ENCODE results near the gene RSPH6A. TPM values are rescaled to one million over a fixed set of nuclear protein-coding genes. Genes with fewer than 3 reads are reported as not detected.
"Not testable (repeated sequence)": the region's sequence is repeated elsewhere in the genome, so short reads cannot be mapped to it uniquely, and the experiment has no call there.

RSPH6A gene
- polyA plus RNA-seq, 3 donors: 0.03 TPM; not detected in 2

DNA sequence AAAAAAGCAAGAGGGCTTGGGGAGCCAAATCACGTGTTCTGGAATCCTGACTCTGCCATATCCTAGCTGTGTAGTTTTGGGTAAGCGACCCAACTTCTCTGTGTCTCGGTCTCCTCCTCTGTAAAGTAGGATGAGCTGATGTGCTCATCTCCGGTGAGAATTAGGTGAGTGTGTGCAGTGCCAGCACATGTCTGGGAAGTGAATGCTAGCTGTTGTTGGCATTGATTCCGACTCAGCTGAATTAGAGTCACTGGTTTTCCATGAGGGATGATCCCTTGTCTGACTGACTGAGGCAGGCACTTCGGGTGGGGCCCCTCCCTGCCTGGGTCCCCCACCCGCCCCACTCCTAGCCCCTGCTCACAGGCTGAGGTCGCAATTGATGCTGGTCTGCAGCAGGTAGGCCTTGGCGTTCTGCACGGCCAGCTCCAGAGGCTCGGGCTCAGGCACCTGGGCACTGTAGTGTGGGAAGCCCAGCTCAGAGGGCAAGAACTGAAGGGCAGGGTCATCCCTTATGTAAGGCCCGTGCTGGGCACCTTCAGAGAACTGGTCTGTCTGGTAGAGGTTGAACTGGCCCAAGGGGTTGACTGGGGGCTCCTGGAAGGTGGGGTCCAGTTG is 835 bp downstream of the RSPH6A start:
- no peak overlapping the region for H3K27ac ChIP-seq (ENCODE audit: low read depth, low read length)
- WGBS, 3 donors: 82 to 87% (median 87%) methylated on average over 12 of the region's 12 CpGs

DNA sequence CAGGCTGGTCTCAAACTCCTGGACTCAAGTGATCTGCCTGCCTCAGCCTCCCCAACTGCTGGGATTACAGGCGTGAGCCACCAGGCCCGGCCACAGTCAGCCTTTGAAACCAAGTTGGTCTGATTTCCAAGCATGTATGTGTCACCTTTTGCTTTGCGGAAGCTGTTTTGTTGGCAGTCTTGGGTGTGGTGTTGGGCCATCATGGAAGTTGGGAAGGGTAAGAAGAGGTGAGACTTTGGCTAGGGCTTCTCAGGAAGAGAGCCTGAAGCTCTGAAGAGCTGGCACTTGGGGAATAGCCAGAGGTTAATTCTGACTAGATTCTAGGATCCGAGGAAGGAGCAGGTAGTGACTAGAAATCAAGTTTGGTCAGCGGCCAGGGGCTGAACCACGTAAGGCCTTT is 2.8 kb downstream of the RSPH6A start:
- WGBS, 3 donors: 93 to 95% (median 94%) methylated on average over 6 of the region's 6 CpGs
- H3K27ac ChIP-seq (ENCODE audit: low read depth, low read length): no peak overlapping the region

DNA sequence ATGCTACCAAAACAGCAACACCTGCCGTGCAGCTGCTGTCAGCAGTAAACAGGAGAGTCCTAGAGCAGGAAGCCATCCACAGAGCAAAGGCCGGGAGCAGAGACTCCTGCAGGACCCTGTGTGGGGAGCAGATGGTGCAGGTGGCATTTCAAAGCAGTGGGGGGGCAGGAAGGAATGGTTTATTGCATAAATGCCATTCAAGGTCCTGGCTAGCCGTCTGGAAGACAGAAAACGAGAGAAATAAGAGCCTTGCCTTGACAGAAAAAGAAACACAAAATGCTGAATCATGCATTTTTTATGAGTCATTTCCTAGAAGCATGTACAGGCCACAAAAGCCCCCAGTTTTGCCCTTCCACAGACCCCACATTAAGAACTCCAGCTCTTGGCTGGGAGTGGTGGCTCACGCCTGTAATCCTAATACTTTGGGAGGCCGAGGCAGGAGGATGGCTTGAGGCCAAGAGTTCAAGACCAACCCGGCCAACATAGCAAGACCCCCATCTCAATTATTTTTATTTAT is 5.4 kb downstream of the RSPH6A start:
- WGBS, 3 donors: 28 to 66% (median 35%) methylated on average over 7 of the region's 7 CpGs
- no peak overlapping the region for H3K27ac ChIP-seq (ENCODE audit: low read depth, low read length)

DNA sequence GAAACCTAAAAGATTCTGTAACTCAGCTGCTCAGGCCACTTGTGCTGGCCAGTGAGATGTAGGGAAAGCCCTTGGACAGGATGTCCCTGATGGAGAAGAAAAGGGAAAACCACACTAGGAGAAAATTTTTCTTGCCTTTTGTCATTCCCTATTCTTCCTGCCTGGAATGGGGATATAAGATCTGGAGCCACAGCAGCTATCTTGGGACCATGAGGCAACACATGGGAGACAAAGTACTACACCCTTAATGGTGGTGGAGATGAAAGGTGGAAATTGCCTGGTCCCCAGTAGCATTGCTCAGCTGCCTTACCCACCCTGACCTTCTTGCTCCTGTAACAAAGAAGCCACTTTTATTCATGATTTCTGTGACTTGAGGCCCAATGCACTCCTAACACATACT is 9.4 kb downstream of the RSPH6A start:
- no peak overlapping the region for H3K27ac ChIP-seq (ENCODE audit: low read depth, low read length)

DNA sequence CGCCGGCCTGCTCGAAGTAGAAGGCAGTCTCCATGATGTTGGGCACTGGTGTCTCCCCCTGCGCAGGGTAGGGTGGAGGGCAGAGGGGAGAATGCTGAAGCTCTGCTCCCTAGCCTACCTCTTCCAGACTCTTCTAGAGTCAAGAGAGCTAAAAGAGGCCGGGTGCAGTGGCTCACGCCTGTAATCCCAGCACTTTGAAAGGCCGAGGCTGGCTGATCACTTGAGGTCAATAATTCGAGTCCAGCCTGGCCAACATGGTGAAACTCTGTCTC is 10.2 kb downstream of the RSPH6A start:
- no peak overlapping the region for H3K27ac ChIP-seq (ENCODE audit: low read depth, low read length)
- 87 to 90% (median 88%) methylated on average over 8 of the region's 8 CpGs for WGBS, 3 donors

DNA sequence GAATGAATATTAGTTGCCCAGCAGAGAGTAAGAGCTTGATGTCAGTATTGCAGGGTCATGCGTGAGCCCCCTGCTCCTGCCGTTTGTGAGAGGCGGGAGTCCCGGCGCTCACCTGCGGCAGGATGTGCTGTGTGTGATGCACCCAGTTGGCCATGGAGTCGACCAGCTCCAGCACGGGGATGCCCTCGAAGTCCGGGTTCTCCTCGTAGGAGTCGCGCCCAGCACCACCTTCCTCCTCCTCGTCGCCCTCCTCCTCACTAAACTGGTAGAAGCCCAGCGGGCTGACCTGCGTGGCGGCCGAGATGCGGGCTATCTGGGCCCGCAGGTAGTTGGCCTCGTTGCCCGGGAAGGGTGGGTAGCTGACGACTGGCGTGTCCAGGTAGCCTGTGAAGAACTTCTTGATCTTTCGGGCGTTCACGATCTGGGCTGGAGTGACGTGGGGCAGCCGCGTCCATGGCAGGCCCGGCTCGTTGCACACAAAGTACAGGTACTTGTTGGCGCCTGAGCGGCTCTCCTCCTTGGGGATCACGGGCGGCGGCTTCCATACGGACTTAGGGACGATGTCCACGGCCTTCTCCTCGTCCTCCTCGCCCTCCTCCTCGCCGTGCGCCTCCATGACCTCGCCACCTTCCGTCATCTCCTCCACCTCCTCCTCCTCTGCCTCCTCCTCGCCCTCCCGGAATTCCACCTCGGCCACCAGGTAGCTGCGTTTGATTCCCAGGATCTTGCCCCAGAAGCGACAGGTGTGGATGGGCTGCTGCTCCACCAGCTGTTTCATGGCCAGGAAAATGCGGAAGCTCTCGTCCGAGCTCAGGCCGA is 10.8 kb downstream of the RSPH6A start:
- H3K27ac ChIP-seq (ENCODE audit: low read depth, low read length): no peak overlapping the region
- WGBS, 3 donors: 86 to 91% (median 88%) methylated on average over 55 to 57 of the region's 57 CpGs

DNA sequence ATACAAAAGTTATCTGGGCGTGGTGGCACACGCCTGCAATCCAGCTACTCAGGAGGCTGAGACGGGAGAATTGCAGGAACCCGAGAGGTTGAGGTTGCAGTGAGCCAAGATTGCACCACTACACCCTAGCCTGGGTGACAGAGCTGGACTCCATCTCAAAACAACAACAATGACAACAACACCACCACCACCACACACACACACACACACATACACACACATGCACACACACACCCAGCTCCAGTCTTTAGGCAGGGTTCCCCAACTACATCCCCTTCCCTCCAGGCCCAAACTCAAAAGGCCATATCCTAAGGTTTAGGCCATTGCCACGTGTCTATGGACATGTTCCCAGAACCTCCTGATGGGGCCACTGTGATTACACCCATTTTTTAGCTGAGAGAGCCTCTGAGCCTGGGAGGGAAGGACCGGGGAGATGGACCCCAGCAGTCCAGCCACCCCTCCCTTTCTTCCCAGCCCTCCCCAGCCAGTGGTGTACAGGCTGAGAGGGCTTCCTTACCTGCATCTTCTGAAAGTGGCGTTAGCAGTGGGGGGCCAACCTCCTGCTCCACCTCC is 13.4 kb downstream of the RSPH6A start:
- WGBS, 3 donors: 76 to 87% (median 78%) methylated on average over 7 of the region's 7 CpGs
- H3K27ac ChIP-seq (ENCODE audit: low read depth, low read length): no peak overlapping the region

DNA sequence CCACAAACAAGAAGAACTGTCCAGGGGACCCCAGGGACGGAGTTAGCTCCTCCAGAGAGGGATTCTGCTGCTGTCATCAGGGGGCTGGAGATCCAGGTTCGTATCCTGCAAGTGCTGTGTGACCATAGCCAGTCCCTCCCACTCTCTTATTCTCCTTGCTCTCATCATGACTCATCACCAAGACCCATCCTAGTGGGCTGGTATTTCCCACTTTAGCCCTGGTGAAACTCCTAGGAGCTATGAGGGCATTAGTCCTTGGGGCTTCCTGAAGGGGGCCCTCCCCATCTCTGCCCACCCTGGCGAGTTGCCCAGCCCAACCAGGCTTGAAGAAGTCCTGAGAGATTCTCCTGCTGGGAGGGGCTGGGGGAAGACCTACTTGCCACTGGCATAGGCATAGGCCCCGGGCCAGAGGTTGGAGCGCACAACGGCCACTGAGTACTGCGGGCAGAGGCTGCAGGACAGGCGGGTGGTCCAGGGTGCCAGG is 15.0 kb downstream of the RSPH6A start:
- 79 to 83% (median 80%) methylated on average over 8 of the region's 8 CpGs for WGBS, 3 donors
- no peak overlapping the region for H3K27ac ChIP-seq (ENCODE audit: low read depth, low read length)

DNA sequence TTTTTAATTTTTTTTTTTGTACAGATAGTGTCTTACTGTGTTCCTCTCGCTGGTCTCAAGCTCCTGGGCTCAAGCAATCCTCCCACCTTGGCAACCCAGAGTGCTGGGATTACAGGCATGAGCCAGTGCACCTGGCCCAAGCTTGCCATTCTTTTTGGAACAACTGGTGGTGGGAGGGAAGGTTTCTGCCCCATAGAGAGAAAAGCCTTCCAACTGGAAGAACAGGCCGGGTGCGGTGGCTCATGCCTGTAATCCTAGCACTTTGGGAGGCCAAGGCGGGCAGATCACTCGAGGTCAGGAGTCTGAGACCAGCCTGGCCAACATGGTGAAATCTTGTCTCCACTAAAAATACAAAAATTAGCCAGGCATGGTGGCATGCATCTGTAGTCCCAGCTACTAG is 15.6 kb downstream of the RSPH6A start:
- 76 to 83% (median 79%) methylated on average over 5 of the region's 5 CpGs for WGBS, 3 donors
- H3K27ac ChIP-seq (ENCODE audit: low read depth, low read length): not testable (repeated sequence)

DNA sequence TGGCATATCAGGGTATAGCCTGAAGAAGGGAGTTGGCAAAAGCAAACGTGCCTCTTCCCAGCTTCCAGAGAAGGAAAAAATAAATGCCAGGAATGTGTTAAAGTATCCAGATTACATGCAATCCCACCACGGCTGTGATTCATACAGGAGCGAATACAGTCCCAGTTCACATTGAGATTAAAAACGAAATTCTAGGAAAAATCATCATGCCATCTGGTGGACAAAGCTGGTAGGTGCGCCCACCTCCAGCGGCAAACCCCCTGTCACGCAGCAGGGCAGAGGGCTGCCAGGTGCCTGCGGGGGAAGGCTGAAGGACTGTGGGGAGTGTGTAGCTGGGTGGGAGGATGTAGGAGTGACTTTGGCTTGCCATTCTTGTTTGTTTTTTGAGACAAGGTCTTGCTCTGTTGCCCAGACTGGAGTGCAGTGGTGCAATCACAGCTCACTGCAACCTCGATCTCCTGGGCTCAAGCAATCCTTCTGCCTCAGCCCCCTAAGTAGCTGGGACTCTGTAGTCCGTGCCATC is 16.1 kb downstream of the RSPH6A start:
- 3 to 4% (median 4%) methylated on average over 10 of the region's 10 CpGs for WGBS, 3 donors
- no peak overlapping the region for H3K27ac ChIP-seq (ENCODE audit: low read depth, low read length)

DNA sequence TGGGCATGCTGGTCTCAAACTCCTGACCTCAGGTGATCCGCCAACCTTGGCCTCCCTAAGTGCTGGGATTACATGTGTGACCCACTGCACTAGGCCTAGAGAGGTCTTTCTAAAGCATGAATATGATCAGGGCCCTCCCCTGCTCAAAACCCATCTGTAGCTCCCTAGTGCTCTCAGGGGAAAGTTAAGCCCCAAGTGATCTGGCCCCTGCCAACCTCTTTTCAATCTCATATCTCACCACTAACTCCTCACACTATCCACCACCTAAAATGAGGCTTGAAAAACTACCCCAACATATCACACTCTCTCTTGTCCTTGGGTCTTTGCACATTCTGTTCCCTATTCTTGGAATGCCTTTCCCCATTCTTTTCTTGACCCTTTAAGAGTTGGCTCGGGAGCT is 20.5 kb downstream of the RSPH6A start:
- H3K27ac ChIP-seq (ENCODE audit: low read depth, low read length): no peak overlapping the region
- 74 to 85% (median 76%) methylated on average over 2 of the region's 2 CpGs for WGBS, 3 donors

DNA sequence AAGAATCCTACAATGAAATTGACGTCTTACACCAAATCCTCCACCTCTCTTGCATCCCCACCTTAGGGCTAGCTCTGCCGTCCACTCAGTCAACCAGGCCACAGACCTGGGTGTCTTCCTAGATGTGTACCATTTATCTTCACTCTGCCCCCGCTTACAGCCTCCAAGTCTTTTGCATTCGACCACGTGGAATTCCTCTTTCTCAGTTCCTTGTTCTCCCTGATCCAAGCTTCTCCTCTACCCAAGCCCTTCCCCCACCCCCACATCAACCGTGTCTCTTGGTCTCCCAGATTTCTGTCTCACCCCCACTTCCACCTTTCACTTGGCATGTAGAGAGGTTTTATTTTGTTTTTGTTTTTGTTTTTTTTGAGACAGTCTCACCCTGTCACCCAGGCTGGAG is 21.2 kb downstream of the RSPH6A start:
- WGBS, 3 donors: 43 to 50% (median 46%) methylated on average over 6 of the region's 6 CpGs
- H3K27ac ChIP-seq (ENCODE audit: low read depth, low read length): no peak overlapping the region

DNA sequence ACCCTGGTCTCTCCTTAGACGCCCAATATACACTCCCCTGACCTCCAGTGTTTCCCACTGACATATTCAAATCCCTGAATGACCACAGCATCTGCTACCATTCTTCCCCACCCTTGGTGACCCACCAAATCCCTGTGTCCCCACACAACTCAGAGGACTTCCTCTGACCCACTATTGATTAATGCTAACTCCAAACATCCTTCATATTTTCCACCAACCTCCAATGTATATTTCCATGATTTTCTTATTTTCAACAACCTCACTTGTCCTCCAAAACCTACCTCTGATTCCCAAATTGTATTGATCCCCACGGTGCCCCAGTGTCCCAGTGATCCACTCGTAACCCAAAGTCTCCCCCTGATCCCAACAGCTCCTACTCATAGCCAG is 21.9 kb downstream of the RSPH6A start:
- 29 to 39% (median 36%) methylated on average over 3 of the region's 3 CpGs for WGBS, 3 donors
- H3K27ac ChIP-seq (ENCODE audit: low read depth, low read length): no peak overlapping the region

DNA sequence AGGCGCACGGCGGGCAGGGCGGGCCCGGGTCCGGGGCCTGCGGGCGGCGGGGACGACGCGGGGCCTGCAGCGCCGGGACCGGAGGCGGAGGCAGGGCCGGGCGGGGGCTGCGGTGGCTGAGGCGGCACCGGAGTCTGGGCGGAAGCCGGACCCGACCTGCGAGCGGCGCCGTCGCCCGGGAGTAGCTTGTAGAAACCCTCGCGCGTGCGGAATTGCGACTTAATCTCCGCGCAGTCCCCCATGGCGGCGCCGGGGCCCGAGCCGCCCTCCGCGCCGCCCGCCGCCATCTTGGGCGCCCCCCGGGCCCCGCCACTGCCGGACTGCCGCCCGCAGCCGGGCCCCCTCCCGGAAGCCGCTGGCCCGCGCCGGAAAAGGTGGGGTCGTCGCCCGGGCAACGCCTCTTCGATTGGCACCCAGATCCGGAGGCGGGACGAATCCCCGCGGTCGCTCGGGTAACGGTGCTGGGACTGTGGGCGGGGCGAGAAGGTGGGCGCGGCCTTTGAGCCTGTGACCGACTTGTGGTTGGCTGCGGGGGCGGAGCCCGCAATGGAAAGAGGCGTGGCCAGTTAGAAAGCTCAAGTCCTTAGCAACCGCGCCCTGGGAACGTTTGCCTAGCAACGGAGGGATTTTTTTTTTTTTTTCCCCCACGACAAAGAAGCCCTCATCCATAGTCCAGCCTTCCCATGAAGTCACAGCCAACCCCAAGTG is 22.5 kb downstream of the RSPH6A start, which contains the start of gene DMWD:
Gene DMWD, minus strand, starts transcription at position 376 of the 708 bp plus-strand sequence. Its CDS starts 89 bp downstream, at position 287.
- H3K27ac ChIP-seq (ENCODE audit: low read depth, low read length): peak within 1 kb of the TSS; percentile 49
- 0% methylated on average over 52 to 86 of the region's 86 CpGs for WGBS, 3 donors

DNA sequence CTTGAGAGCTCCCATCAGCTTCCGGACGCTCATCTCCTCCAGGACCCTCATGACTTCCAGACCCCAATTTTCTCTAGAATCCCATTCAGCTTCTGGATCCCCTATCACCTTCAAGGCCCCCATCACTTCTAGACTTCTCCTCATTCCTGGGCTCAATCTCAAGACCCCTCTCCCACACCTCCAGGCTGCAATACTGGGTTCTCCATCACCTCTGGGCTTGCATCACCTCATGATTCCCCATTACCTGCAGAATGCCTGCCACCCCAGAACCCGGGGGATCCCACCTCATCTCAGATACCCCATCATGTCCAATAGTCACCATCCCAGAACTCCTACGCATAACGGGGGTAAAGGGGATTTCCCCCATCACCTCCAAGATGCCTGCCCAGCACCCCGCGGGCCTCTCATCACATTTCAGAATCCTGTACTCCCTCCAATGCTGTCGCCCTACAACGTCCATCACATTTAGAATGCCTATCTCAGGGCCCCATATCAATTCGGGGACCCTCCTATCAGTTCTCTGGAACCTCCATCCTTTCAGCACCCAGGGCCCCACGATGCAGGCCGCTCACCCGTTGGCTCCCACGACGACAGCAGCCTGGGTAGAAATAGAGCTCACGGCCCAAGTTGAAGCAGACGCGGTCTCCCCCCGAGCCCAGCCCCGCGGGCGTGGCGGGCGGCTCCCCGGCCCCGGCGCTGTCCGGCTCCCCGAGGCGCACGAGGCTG is 23.2 kb downstream of the RSPH6A start:
- 6 to 7% (median 7%) methylated on average over 31 of the region's 31 CpGs for WGBS, 3 donors
- H3K27ac ChIP-seq (ENCODE audit: low read depth, low read length): peak overlapping the region; percentile 49

DNA sequence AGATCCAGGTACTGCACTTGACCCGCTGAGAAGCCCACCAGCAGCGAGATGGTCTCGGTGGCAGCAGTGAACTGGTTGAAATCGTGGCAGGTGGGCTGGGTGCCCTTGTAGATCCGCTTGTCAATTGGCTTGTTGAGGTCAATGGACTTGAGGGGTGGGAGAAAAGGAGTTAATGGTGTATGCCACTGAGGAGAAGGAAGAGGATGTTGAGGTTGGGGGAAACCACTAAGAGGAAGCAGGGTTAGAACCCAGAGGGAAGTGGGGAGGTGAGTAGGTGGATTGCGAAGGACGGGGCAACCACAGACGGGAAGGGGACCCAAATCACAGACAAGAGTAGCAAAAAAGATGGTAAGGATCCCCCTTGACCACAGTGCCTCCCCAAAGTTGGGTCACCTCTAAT is 24.2 kb downstream of the RSPH6A start:
- WGBS, 3 donors: 52 to 83% (median 54%) methylated on average over 8 of the region's 8 CpGs
- no peak overlapping the region for H3K27ac ChIP-seq (ENCODE audit: low read depth, low read length)

DNA sequence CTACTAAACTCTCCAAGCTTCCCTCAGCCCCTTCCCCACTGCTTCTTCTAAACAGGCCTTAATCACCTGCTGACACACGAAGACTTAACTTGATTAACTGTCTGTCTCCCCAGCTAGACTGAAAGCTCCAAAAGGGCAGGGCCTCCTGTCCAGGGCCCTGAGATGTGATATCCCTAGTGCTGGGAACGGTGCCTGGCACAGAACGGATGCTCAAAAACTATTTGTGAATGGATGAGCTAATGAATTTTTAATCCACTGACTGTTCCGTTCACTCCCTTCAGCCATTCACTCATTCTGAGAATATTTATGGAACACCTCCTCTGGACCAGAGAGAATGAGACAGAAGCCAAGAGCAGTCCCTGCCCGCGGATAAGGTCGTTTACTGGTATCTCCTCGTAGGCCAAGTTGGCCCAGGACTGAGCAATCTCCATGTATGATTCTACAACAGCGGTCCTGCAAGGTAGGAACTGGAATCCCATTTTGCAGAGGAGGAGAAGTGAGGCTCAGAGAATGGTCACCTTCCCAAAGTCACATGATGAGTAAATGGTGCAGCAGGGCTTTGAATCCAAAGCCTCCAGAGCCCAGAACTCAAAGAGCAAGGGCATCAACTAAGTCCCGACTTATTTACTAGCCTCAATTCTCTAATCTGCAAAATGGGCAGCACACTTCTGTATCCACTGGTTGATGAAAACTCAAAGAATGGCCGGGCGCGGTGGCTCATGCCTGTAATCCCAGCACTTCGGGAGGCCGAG is 25.9 kb downstream of the RSPH6A start:
- H3K27ac ChIP-seq (ENCODE audit: low read depth, low read length): no peak overlapping the region
- 92 to 93% (median 92%) methylated on average over 15 of the region's 15 CpGs for WGBS, 3 donors

DNA sequence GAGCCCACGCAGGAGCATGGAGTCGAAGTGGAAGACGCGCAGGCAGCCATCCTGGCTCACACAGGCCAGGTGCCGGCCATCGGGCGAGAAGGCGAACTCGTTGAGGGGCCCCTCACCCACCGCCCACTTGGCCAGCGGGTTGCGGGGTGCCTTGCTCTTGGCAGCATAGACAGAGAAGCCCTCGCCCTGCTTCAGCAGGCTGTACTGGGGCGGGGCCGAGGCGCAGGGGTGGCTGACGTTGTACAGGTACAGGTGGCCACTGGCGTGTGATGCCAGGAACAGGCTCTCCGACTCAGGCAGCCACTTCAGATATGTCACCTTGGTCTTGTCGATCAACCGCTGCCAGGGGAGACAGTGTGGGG is 28.6 kb downstream of the RSPH6A start:
- WGBS, 3 donors: 88 to 93% (median 93%) methylated on average over 21 of the region's 21 CpGs
- no peak overlapping the region for H3K27ac ChIP-seq (ENCODE audit: low read depth, low read length)
